ENCODE results near the gene TRABD2A.
"Not testable (repeated sequence)": the region's sequence is repeated elsewhere in the genome, so short reads cannot be mapped to it uniquely, and the experiment has no call there.

Gene TRABD2A

DNA sequence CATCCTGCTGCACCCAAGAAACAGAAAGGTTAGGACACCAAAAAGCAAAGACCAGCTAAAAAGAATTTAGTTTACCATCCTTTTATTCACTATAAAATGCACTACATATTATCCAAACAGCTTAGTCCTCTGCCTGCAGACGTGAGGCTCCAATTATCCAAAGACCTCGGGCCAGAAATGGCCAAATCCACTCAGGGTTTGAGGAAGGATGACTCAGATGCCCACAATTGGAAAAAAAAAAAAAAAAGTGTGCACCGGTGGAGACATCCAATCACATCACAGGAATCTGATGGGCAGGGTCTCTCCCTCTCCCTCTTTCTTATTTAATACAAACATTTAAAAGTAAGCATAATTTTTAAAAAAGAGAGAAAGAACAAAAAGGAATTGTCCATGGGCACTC lies 65.7 kb downstream of the TRABD2A start:
- no peak for DNase-seq

DNA sequence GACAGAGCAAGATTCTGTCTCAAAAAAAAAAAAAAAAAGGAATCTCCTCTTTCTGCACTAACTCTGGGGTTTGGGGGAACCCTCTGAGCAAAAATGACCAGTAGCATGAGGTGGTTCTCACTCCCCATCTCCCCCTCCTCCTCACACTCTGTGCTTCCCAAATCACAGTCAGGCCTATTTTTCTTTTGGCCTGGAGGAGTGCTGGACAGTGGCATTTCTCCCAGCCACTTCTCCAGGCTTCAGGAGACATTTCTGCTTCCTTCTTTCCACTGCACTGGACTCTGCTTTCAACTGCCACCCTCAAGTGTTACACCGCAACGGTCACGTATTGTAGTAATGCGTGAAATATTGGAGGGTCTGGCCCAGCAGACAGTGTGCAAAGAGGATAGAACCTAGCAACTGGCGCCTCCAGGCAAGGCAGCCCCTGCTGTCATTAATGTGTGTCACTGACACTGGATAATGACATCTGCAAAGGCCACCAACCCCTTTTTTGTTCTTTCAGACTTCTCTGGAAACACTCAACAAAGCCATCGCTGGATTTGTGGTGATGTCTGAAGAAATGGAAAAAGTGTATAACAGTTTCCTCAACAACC lies 68.9 kb downstream of the TRABD2A start:
- DNase-seq: no peak

DNA sequence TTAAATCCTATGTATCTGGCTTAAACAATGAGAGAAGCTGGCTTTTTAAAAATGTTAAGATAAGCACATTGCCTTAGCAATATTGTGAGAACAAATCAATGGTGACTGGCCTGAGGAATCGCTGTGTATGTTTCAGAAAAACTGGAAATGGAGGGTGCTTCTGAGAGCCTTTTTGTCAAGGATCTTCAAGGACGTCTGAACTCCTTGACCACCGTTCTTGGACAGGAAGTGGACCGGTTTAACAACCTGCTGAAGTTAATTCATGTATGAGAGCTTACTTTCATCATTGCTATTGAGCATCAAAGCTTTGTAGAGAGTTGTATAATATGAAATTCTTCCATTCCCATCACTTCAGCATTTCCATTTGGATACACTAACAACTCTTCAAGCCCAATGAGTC lies 72.6 kb downstream of the TRABD2A start:
- DNase-seq: no peak

DNA sequence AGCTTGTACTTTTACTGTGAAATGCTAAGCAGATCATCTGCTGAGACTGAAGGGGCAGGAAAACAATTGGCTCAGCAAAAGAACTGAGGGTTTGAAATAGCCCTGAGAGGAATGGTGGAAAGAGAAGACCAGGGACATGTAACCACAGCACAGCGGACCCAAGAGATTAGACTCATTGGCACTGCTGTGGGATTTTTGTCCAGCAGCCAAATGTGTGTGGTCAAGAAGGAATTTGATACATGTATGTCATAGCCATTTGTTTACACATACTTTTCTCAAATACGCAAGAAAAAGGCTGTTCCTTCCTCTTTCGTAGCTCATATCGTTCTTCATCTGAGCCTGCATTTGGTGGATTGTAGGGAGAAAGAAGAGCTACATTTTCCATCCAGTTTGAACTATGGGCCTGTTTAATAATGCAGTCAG lies 73.8 kb downstream of the TRABD2A start:
- DNase-seq: peak; percentile 32

DNA sequence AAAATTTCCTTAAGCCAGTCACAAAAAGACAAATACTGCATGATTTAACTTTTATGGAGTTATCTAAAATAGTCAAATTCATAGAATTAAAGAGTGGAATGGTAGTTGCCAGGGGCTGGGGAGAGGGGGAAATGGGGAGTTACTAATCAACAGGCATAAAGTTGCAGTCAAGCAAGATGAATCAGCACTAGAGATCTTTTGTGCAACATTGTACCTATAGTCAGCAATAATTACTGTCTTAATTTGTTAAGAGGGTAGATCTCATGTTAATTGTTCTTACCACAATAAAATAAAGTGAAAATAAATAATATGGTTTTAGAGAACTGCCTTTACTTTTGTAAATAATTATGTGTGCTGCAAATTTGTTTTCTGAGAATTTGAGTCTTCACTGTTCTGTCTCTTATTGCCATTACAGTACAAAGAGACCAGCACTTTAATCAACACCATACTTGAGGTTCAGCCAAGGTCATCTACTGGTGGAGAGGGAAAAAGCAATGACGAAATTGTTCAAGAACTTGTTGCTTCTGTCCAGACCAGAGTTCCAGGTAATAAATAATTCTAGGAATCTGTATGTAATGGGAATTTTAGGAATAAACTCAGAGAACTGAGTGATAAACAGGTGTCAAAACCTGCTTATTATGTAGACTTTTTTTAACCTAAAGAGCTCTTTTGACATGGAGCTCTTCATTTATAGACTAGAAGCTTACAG lies 75.5 kb downstream of the TRABD2A start:
- no peak for DNase-seq

DNA sequence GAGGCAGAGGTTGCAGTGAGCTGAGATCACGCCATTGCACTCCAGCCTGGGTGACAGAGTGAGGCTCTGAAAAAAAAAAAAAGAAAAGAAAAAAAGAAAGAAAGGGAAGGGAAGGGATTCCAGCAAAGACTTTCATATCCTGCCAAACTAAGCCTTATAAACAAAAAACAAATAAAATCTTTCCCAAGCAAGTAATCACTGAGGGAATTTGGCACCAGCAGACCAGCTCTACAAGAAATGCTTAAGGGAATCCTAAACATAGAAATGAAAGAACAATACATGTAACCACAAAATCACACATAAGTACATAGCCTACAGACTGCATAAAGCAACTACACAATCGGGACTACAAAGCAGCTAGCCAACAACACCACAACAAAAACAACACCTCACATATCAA lies 79.1 kb downstream of the TRABD2A start:
- DNase-seq: no peak

DNA sequence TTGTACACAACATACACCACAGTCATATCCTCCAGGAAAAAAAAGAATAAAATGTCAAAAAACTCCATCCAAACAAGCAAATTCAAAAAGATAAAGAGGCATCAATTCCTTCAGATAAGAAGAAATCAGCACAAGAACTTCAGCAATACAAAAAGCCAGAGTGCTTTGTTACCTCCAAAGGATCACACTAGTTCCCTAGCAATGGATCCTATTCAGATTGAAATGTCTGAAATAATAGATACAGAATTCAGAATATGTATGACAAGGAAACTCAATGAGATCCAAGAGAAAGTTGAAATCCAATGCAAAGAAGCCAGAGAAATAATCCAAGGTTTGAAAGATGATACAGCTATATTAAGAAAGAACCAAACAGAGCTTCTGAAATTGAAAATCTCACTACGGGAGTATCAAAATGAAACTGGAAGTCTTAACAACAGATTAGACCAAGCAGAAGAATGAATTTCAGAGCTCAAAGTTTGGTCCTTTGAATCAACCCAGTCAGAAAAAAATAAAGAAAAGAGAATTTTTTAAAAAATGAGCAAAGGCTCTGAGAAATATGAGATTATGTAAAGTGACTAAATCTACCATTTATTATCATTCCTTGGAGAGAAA lies 80.6 kb downstream of the TRABD2A start:
- DNase-seq: no peak

DNA sequence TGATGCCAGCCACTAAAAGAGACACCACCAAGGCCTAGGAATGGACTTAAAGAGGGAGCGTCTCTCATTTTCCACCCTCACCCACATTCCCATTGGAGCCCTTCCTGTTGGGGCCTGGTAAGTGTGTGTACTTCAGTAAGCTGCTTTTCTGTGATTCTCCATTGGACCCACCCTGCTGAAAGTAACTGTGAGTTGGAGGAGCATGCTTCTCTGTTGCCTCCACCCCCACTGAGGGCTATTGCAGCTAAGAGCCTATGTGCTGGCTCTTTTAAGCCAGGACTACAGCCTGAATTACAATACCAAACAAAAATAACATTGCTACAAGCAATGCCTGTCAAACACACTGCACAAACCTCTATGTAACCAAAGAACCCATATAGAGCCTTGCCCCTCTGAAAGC lies 81.1 kb downstream of the TRABD2A start:
- no peak for DNase-seq

DNA sequence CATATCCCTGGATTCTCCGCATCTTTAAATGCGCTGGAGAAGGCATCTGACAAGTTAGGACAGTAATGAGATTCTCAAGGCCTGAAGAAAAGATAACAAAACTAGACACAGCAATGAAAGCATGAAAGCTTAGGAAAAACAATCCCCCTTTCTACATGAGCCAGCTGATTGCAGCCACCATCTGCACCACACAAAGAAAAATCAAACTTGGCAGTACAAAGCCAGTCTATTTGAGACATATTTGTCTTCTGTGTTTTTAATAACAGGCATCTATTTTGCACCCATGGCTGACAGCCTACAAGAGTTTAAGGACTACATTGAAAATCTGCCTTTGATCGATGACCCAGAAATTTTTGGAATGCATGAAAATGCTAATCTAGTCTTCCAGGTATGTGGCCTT lies 83.6 kb downstream of the TRABD2A start:
- no peak for DNase-seq

DNA sequence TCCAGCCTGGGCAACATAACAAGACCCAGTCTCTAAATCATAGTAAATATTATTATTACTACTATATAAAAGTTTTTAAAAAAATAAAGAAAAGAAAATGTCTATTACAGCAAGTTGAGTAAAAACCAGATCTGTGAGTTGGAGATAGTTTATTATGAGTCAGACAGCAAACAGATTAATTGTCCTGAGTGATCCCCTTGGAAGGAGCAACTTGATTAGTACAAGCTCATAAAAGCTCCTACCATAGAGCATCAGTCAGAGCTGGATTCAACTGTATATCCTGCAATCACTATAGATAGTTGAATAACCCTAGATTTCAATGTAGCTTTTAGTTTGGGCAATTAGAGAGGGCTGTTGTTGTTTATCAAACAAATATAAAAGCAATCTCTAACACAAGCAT lies 84.1 kb downstream of the TRABD2A start:
- no peak for DNase-seq

DNA sequence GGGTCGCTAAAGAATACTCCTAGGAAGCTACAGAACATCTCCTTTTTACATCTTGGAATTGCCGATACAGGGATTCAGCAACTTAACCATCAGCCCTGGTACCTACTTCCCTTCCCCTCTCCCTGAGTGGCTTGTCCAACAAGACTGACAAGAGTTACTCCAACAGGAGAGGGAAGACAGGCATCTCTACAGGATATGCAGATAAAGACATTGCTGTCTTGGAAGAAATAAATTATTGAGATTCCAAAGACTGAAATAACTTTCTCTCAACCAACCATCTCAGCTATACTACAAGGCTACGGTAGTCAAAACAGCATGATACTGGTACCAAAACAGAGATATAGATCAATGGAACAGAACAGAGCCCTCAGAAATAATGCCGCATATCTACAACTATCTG lies 87.2 kb downstream of the TRABD2A start:
- DNase-seq: no peak

DNA sequence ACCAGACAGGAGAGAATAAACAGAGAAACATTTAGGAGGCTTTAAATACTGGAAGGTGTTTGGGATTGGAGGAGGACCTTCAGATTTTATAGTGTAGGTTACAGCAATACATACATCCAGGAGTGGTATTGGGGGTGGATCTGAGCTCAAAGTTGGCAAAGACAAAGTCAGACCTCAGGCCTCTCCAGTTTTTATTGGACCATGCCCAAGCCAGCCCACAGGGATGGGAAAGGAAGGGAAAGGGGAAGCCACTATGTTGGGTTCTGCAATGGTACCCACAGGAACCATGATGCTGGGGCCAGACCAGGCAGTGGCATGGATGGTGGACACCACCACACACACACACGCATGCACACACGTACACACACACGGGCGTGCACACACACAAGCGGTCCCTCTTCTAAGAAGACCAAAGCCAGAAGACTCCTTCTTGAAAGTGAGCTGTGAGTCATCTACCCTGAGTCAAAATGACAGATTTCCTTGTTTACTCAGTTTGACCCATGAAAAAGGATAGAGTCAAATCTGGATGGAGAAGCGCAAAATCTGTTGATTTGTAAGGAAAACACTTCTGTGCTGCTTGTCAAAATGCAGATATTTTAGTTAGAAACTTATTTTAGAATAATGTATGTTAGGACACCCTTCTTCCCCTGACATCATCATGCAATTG lies 87.9 kb downstream of the TRABD2A start:
- DNase-seq: no peak

DNA sequence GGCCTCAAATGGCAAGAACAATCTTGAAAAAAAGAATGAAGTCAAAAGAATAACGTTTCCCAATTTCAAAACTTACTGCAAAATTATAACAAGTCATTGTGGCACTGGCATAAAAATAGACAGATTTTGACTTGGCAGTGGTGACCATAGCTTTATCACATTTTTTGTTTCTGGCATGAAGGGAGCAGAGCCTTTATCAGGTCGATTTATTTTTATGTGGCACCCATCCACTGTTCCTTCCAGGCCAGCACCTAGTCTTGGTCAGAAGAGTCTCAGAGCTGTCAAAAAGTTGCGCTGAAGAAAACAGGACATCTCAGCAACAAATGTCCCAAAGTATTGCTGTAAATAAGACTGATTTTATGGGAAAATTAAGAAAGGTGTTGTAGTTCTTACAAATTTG lies 92.4 kb downstream of the TRABD2A start:
- DNase-seq: no peak

DNA sequence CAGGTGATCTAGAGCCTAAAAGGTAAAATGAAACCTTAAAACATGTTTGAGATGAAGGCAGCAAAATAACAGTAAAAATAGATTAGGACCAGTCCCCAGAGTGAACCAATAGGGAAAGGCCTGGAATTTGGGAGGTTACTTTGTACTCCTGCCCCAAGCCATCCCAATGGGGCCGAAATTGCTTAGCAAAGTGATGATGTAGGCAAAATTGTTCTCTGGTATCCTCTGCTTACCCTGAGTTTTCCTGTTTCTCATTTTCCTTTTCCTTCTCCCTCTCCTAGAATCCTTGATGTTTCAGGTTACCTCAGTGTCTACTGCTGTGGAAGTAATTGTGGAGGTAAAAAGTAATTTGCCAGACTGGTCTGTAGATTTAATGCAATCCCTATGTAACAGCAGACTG lies 92.9 kb downstream of the TRABD2A start:
- DNase-seq: no peak

DNA sequence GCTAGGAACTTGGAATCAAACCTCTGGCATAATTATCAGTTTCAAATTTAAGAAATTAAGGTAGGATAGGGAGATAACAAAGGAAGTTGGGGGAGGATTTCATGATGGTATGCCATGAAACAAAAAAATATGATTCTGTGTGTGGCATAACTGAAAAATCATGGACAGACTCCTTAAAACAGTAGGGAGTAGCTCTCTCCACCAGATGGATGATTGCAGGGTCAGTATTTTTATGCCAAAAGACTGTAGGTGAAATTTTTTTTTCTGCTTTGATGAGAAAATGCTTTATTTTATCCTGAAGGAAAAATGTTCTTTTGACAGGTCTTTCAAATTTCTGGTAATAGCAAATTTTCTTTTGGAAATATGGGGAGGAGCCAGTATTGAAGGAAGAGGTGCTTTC lies 94.3 kb downstream of the TRABD2A start:
- DNase-seq: no peak

DNA sequence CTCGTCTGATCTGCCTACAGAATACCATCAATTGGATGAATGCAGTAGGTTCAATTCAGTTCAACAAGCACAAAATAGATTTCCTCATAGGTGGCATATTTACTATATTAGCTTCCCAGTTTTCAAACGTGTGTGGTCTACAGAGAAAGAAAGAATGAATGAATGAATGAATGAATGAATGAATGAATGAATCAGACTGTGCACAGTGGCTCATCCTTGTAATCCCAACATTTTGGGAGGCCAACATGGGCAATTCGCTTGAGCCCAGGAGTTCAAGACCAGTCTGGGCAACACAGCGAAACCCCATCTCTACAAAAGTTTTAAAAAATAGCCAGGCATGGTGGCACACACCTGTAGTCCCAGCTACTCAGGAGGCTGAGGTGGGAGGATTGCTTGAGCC lies 94.9 kb downstream of the TRABD2A start:
- no peak for DNase-seq

DNA sequence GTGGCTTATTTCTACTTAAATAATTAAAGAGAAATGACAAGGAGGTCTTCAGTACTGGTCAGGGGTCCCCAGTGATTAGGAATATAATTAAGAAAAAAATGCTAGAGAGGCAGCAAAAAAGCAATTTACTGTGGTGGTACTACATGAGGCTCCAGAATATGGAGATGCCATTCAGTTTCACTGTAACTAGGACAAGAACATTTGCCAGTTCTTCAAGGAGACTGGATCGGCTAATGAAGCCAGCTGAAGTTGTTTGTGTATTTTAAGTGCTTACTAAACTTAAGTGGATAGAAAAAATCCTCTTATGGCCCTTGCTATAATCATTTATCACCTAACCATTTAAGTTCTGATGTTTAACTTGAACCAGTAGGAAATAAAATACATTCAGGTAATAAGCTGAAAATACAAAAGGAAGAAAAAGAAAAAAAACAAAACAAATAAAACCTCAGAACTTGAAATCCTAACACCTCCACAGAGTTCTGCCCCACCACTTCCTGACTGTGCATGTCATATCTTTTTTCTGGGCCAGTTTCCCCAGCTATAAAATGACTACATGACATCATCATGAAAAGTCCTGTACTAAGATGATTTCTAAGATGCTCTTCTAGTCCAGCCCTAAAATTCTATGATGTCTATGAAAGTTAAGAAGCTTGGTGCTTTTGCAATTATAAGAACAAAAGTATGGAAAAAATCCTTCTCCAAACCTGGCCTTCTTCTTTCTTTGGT lies 98.0 kb downstream of the TRABD2A start:
- DNase-seq: no peak

DNA sequence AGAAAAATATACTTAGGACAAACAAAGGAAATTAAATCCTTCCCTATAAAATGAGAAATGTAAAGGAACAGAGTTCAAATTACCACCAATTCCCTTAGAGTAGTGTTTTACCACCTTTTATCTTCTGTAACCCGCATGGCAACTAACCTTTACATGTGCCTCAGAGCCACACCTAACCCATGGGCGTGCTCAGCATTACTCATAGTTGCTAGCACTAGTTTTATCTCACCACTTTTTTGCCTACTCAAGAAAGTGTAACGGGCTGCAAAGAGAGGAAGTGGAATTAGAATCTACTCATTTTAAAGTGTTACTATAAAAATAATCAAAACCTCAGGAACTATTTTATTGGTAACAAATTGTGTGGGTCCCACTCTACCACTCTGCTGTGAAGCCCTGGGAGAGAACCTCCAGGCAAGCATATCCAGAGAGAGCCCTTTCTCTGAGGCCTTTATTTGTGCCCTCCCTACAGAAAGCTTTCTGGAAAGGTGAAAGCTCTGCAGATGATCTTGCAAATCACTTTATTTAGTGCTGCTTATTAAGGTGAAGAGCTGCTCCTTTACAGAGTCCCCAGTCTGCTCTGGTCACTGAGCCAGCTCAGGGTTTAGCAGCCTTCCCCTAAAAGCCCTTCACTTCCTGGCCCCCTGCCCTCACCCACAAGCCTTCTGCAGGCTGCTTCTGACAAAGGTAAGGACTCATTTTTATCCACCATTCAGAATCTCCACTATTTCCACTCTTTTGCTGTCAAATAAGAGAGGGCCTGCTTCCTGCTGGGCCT lies 98.8 kb downstream of the TRABD2A start:
- peak; percentile 63 for DNase-seq

DNA sequence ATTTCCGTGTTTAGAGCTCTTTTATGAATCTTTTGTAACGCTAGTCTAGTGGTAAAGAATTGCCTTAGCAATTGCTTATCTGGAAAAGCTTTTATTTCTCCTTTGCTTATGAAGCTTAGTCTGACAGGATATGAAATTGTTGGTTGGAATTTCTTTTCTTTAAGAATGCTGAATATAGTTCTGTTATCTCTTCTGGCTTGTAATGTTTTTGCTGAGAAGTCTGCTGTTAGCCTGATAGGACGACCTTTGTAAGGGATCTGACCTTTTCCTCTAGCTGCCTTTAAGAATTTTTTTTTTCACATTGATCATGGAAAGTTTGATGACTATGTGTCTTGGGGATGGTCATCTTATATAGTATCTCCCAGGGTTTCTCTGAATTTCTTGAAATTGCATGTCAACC lies 101.1 kb downstream of the TRABD2A start:
- DNase-seq: no peak

DNA sequence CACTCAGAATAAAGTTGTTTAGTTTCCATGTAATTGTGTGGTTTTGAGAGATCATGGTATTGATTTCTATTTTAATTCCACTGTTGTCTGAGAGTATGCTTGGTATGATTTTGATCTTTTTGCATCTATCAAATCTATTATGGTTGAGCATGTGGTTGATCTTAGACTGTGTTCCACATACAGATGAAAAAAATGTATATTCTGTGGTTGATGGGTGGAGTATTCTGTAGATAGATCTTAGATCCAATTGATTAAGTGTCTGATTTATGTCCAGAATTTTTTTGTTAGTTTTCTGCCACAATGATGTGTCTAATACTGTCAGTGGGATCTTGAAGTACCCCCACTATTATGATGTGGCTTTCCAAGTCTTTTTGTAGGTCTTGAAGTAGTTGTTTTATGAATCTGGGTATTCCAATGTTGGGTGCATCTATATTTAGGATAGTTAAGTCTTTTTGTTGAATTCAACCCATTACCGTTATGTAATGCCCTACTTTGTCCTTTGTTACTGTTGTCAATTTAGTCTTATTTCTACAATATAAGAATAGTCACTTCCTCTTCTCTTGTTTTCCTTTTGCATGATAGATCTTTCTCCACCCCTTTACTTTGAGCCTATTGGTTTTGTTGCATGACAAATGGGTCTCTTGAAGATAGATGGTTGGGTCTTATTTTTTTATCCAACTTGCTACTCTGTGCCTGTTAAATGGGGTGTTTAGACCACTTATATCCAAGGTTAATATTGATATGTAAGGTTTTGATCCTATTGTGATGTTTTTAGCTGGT lies 101.8 kb downstream of the TRABD2A start:
- DNase-seq: no peak

DNA sequence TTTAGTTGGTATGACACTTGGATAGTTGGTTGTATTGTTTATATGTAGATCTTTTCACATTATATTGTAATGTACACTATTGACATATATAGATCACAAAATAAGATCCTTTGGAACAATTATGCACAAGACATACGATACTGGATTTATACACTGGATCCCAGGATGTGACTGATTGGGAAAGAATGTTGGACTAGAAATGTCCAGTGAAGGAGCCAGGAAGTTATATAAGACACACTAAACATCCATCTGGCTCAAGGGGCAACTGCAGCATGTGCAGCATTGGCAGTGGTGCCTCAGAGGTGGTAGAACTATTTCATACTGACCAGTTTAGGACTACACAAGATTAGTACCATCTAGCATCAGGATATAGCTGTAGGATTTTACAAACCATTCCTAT lies 104.9 kb downstream of the TRABD2A start:
- DNase-seq: no peak

DNA sequence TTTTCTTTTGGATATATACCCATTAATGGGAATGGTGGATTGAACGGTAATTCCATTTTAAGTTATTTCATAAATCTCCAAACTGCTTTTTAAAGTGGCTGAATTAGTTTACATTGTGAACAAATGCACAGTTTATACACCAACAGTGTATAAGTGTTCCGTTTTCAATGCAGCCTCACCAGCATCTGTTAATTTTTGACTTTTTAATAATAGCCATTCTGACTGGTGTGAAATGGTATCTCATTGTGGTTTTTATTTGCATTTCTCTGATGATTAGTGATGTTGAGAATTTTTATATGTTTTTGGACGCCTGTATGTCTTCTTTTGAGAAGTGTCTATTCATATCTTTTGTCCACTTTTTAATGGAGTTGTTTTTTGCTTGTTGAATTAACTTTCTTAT lies 107.3 kb downstream of the TRABD2A start:
- not testable (repeated sequence) for DNase-seq
